HepG2 (cell line): Measurements from ENCODE around the gene TAF1C. TPM values are rescaled to one million over a fixed set of nuclear protein-coding genes. Genes with fewer than 3 reads are reported as not detected.

Experiments used
- ATAC-seq: fragments of 200-7000 bp; cut with Tn5 transposase; 3 replicates; pipeline ENCODE4 v1.9.1; 2020; ENCODE audit warnings: mild to moderate bottlenecking, moderate library complexity
- BruUV-seq: library from RNA; stranded (reverse); fragments of 400-500 nt; replicated peaks from 2 replicates; lab custom pipeline; 2021; lab: Mats Ljungman, UMichigan
- CTCF ChIA-PET: fragments of 300-600 bp; formaldehyde crosslinking; extraction: SDS; loops from one replicate; lab custom pipeline; 2021; ENCODE audit warnings: low total read pairs, inconsistent platforms, low intra/inter-chr PET ratio; lab: Yijun Ruan, JAX
- POLR2A ChIA-PET: fragments of 350-600 bp; sonication (Branson Sonifier 250); formaldehyde crosslinking; loops from one replicate; lab custom pipeline; 2020; ENCODE audit warnings: antibody characterized with exemption, inconsistent platforms; lab: Yijun Ruan, JAX
- DNase-seq: peaks from one replicate; pipeline ENCODE4 v3.0.0-alpha.2; 2015; ENCODE audit warnings: low spot score
- FAIRE-seq: peaks from 3 replicates; lab custom pipeline; 2011; peaks lifted over from hg19 to GRCh38; lab: Jason Lieb, UNC
- H2AFZ ChIP-seq: one replicate; pipeline ENCODE4 v1.6.1; 2011; ENCODE audit warnings: low read length, inconsistent platforms
- H3K27ac ChIP-seq: fragments of 300-600 bp; 3 replicates; pipeline ENCODE4 v1.8.0; 2011; ENCODE audit warnings: mixed run types, mild to moderate bottlenecking, mixed read lengths, low read length, inconsistent platforms; ENCODE audit not compliant: insufficient read depth; ENCODE audit errors: extremely low read length
- H3K27me3 ChIP-seq, 2 experiments: fragments of 200-600 bp in 1 of 2; 2 replicates in 1 of 2; 3 replicates in 1 of 2; pipeline versions ENCODE4 v1.6.0 to v1.8.0; 2011; ENCODE audit warnings: low read length in 2 of 2, mild to moderate bottlenecking in 2 of 2, moderate library complexity in 2 of 2, inconsistent platforms in 1 of 2; ENCODE audit not compliant: insufficient read depth in 2 of 2, control insufficient read depth in 1 of 2
- H3K36me3 ChIP-seq, 2 experiments: fragments of 200-600 bp in 1 of 2; replicated peaks in 1 of 2; 2 replicates in 1 of 2; 3 replicates in 1 of 2; pipeline versions ENCODE4 v1.5.1 to v1.8.0; 2011; ENCODE audit warnings: low read length in 2 of 2, inconsistent platforms in 1 of 2; ENCODE audit not compliant: insufficient read depth in 2 of 2, control insufficient read depth in 1 of 2
- H3K4me1 ChIP-seq: 2 replicates; pipeline ENCODE4 v1.5.1; 2012; ENCODE audit warnings: low read length, inconsistent platforms; ENCODE audit not compliant: insufficient read depth
- H3K4me2 ChIP-seq: 2 replicates; pipeline ENCODE4 v1.6.0; 2011; ENCODE audit warnings: low read depth, low read length, inconsistent platforms
- H3K4me3 ChIP-seq, 3 experiments: fragments of 200-600 bp in 1 of 3; sonication (generic), shearing (Covaris generic) in 1 of 3; replicated peaks in 1 of 3; 2 replicates each; pipeline ENCODE4 v1.5.1; 2011 to 2016; ENCODE audit warnings: low read length in 3 of 3, inconsistent platforms in 2 of 3, low read depth in 2 of 3, mild to moderate bottlenecking in 2 of 3, control low read depth in 1 of 3, mixed read lengths in 1 of 3; ENCODE audit not compliant: insufficient read depth in 1 of 3
- H3K79me2 ChIP-seq: one replicate; pipeline ENCODE4 v1.6.1; 2011; ENCODE audit warnings: low read length, inconsistent platforms; ENCODE audit not compliant: insufficient read depth
- H3K9ac ChIP-seq: 2 replicates; pipeline ENCODE4 v1.6.0; 2011; ENCODE audit warnings: mild to moderate bottlenecking, low read depth, low read length, inconsistent platforms; ENCODE audit not compliant: insufficient read depth
- H3K9me3 ChIP-seq: 2 replicates; pipeline ENCODE4 v1.5.1; 2012; ENCODE audit warnings: mild to moderate bottlenecking, low read length
- H4K20me1 ChIP-seq: 2 replicates; pipeline ENCODE4 v1.6.0; 2011; ENCODE audit warnings: inconsistent platforms, mild to moderate bottlenecking, low read length, moderate library complexity; ENCODE audit not compliant: insufficient read depth
- ATF4 ChIP-seq, 2 experiments: fragments of 450-650 bp in 1 of 2; sonication (generic) in 1 of 2; formaldehyde crosslinking; IDR thresholded peaks; 2 replicates each; pipeline versions ENCODE4 v1.5.0 to v1.8.0; 2020 to 2022; ENCODE audit warnings: mild to moderate bottlenecking in 1 of 2, missing genetic modification reagents in 1 of 2
- CEBPG ChIP-seq: IDR thresholded peaks from 2 replicates; pipeline ENCODE4 v1.6.1; 2016
- DZIP1 ChIP-seq: sonication (generic); formaldehyde crosslinking; IDR thresholded peaks from 2 replicates; pipeline ENCODE4 v1.5.0; 2020; ENCODE audit warnings: mild to moderate bottlenecking, missing genetic modification reagents
- EEA1 ChIP-seq: sonication (generic); formaldehyde crosslinking; IDR thresholded peaks from 2 replicates; pipeline ENCODE4 v1.5.1; 2020; ENCODE audit warnings: mild to moderate bottlenecking, missing genetic modification reagents, borderline replicate concordance
- MAFG ChIP-seq: sonication (generic); formaldehyde crosslinking; IDR thresholded peaks from 2 replicates; pipeline ENCODE4 v1.5.1; 2020; ENCODE audit warnings: mild to moderate bottlenecking, missing genetic modification reagents
- MAFK ChIP-seq, 2 experiments: IDR thresholded peaks in 1 of 2; conservative IDR thresholded peaks in 1 of 2; 2 replicates each; pipeline ENCODE4 v1.6.1; 2011; ENCODE audit warnings: improper control_type of control experiment in 2 of 2, low read length in 2 of 2
- PAX8 ChIP-seq: sonication (generic); formaldehyde crosslinking; IDR thresholded peaks from 2 replicates; pipeline ENCODE4 v1.8.0; 2022; ENCODE audit warnings: mild to moderate bottlenecking, missing genetic modification reagents, borderline replicate concordance
- RBFOX2 ChIP-seq: fragments of 200-400 bp; formaldehyde crosslinking; IDR thresholded peaks from 2 replicates; pipeline ENCODE4 v1.6.1; 2017; ENCODE audit warnings: low read depth, mild to moderate bottlenecking, low read length
- SCMH1 ChIP-seq: sonication (generic); formaldehyde crosslinking; IDR thresholded peaks from 2 replicates; pipeline ENCODE4 v1.9.0; 2021; ENCODE audit warnings: missing genetic modification reagents, mild to moderate bottlenecking, borderline replicate concordance
- SMYD3 ChIP-seq: sonication (generic); formaldehyde crosslinking; IDR thresholded peaks from 2 replicates; pipeline ENCODE4 v1.8.1; 2023; ENCODE audit warnings: mild to moderate bottlenecking, missing genetic modification reagents
- SSRP1 ChIP-seq: IDR thresholded peaks from 2 replicates; pipeline ENCODE4 v1.6.1; 2016; ENCODE audit warnings: control low read depth
- ZNF232 ChIP-seq: sonication (generic); formaldehyde crosslinking; IDR thresholded peaks from 2 replicates; pipeline ENCODE4 v1.4.0; 2020; ENCODE audit warnings: missing genetic modification reagents, borderline replicate concordance
- ZNF550 ChIP-seq: sonication (generic); formaldehyde crosslinking; IDR thresholded peaks from 2 replicates; pipeline ENCODE4 v1.4.0; 2020; ENCODE audit warnings: mild to moderate bottlenecking, missing genetic modification reagents, borderline replicate concordance
- ZNF570 ChIP-seq: sonication (generic); formaldehyde crosslinking; IDR thresholded peaks from 2 replicates; pipeline ENCODE4 v1.4.0; 2020; ENCODE audit warnings: mild to moderate bottlenecking, missing genetic modification reagents, borderline replicate concordance
- ZNF710 ChIP-seq: sonication (generic); formaldehyde crosslinking; IDR thresholded peaks from 2 replicates; pipeline ENCODE4 v1.5.0; 2020; ENCODE audit warnings: mild to moderate bottlenecking, missing genetic modification reagents, borderline replicate concordance
- ZNF878 ChIP-seq: sonication (generic); formaldehyde crosslinking; IDR thresholded peaks from 2 replicates; pipeline ENCODE4 v1.8.1; 2023; ENCODE audit warnings: mild to moderate bottlenecking, missing genetic modification reagents, moderate library complexity
- WGBS: methylation state at CpG from one replicate; pipeline ENCODE4 v1.1.6; 2017; ENCODE audit warnings: low lambda C conversion rate; 5-methylcytosine and 5-hydroxymethylcytosine counted together
- in situ Hi-C: cut with HindIII; loops from 2 replicates; pipeline ENCODE4 v1.10.0; 2017; ENCODE audit warnings: low pct_unique_long_range_greater_than_20kb; ENCODE audit not compliant: extremely low pct_ligation_motif_present
- intact Hi-C: fragments of 100-400 bp; cut with micrococcal nuclease; formaldehyde crosslinking; loops from one replicate; pipeline ENCODE4 v1.10.0; 2022; ENCODE audit not compliant: unreplicated experiment
- polyA plus RNA-seq, 8 experiments: library from polyadenylated mRNA; depleted of rRNA in 3 of 8; stranded (reverse) in 7 of 8; unstranded in 1 of 8; fragments of >200 nt; fragmentation: Illumina TruSeq in 4 of 8; extraction: Trizol in 4 of 8; gene quantifications; 2 replicates each; pipeline versions ENCODE4 v1.2.1 to v1.2.3, GENCODE V29; 2011 to 2016; ENCODE audit warnings: low read depth in 4 of 8, missing spikeins in 1 of 8, mixed read lengths in 1 of 8; ENCODE audit not compliant: insufficient read depth in 1 of 8
- total RNA-seq, 5 experiments: library from RNA; depleted of rRNA; stranded (reverse); fragments of >200 nt; fragmentation: Illumina TruSeq; extraction: Trizol; gene quantifications; 2 replicates each; pipeline ENCODE4 v1.2.3, GENCODE V29; 2016; ENCODE audit warnings: low read depth in 1 of 5

The TAF1C gene
- total and polyA plus RNA-seq, 2 of the 13 experiments (the other 11 are each of a cell fraction or from before 2014, with no cell fraction given) = 15.6 to 20.8 TPM

GRCh38 chr16:84141143-84141670, 45.6 kb downstream of the TAF1C start (continued):
- no peak for TF ChIP-seq PAX8
- no peak for TF ChIP-seq ZNF570 (CRISPR knock-in tag)

- BruUV-seq = TSS peak; percentile 99
- Histone ChIP-seq H3K9ac (peak overlapping the region; percentile 91), H3K27ac (peak overlapping the region; percentile 98), H3K79me2 (peaks cover 70% of the 10 kb centered on the region), H3K4me1 (peaks cover 80% of the 10 kb centered on the region), H3K9me3 (no peaks in the 10 kb centered on the region), H3K4me2 (peak overlapping the region; percentile 93), H2AFZ (no peak overlapping the region), H4K20me1 (peaks cover 3% of the 10 kb centered on the region; the same call in 1 of the 2 replicates), H3K27me3 (no peaks in the 10 kb centered on the region), H3K36me3 (no peaks in the 10 kb centered on the region), H3K4me3 (peak overlapping the region; percentile 57 to 68 (median 59); a peak in 5 of 6 replicates)
- intact Hi-C loops (no loop called here), in situ Hi-C loops (no loop called here)
- no peak; the same call in 2 of the 3 replicates for ATAC-seq
- POLR2A ChIA-PET = interaction anchor here (0.9 to 8.6 kb wide), 16 partner anchors 9 to 126 kb away, joined by 3 to 142 read pairs (median 4); partner anchors contain the start of genes MBTPS1 and TAF1C
- CTCF ChIA-PET = interaction anchor here (1.3 to 3.4 kb wide), 2 partner anchors 55 kb away, joined by 4 to 29 read pairs; no protein-coding TSS in a partner anchor
- FAIRE-seq = no peak
- TF ChIP-seq ZNF878 (CRISPR knock-in tag) (0 out of 2 replicates have a peak, but pooled peaks have one; percentile 1), RBFOX2 (0 out of 2 replicates have a peak, but pooled peaks have one; percentile 35), EEA1 (CRISPR knock-in tag) (no peak), MAFG (CRISPR knock-in tag) (no peak), ATF4 (CRISPR knock-in tag; IDR thresholded peaks at IDR 0.05) (peak in 1 of 2 experiments; percentile 73; a peak in 1 of 4 replicates), SCMH1 (CRISPR knock-in tag) (no peak), MAFK (conservative IDR thresholded peaks at IDR 0.05 in 1 of 2, IDR thresholded peaks at IDR 0.05 in 1 of 2; ENCODE audit: low read length in 2 of 2) (no peak), ZNF710 (CRISPR knock-in tag) (0 out of 2 replicates have a peak, but pooled peaks have one; percentile 14), DZIP1 (CRISPR knock-in tag) (no peak), ZNF550 (0 out of 2 replicates have a peak, but pooled peaks have one; percentile 7), SMYD3 (CRISPR knock-in tag) (no peak), ZNF232 (CRISPR knock-in tag) (0 out of 2 replicates have a peak, but pooled peaks have one; percentile 32), SSRP1 (CRISPR knock-in tag) (0 out of 2 replicates have a peak, but pooled peaks have one; percentile 1), CEBPG (CRISPR knock-in tag) (0 out of 2 replicates have a peak, but pooled peaks have one; percentile 3)
- 68% methylated on average over 6 of the region's 6 CpGs for WGBS
- DNase-seq = no peak
These were observed 47.1 kb downstream of the TAF1C start for GRCh38 chr16:84139628-84140258.
